Activated naive CD8-positive, alpha-beta T cell treated with anti-CD3 and anti-CD28 coated beads, Interleukin-2, amount 10 ng/mL, durations not matched to agents 7 days and 5 days (primary cell): ENCODE results near the gene LAMA5. TPM values are rescaled to one million over a fixed set of nuclear protein-coding genes. Genes with fewer than 3 reads are reported as not detected.

ENCODE experiments used
- ATAC-seq: fragments of 150-1000 bp; cut with Tn5 transposase; one replicate; pipeline ENCODE4 v1.10.0; 2021; ENCODE audit warnings: low read depth, moderate library complexity
- POLR2A ChIA-PET: fragments of 350-600 bp; sonication (Branson Sonifier 250); formaldehyde crosslinking; loops from one replicate; lab custom pipeline; 2021; ENCODE audit warnings: antibody characterized with exemption; lab: Charles Lee
- DNase-seq: peaks from one replicate; pipeline ENCODE4 v3.0.0; 2021
- H3K27ac Mint-ChIP-seq: one replicate; pipeline ENCODE4 v1.8.0; 2022; ENCODE audit warnings: mild to moderate bottlenecking, mixed read lengths
- H3K27me3 Mint-ChIP-seq: one replicate; pipeline ENCODE4 v1.8.0; 2022; ENCODE audit warnings: mild to moderate bottlenecking, moderate library complexity, mixed read lengths
- H3K36me3 Mint-ChIP-seq: one replicate; pipeline ENCODE4 v1.8.0; 2021; ENCODE audit warnings: mild to moderate bottlenecking, mixed read lengths
- H3K4me1 Mint-ChIP-seq: one replicate; pipeline ENCODE4 v1.8.0; 2021; ENCODE audit warnings: mixed read lengths
- H3K4me3 Mint-ChIP-seq: one replicate; pipeline ENCODE4 v1.8.0; 2022; ENCODE audit warnings: mild to moderate bottlenecking, moderate library complexity, mixed read lengths
- H3K9me3 Mint-ChIP-seq: one replicate; pipeline ENCODE4 v1.8.0; 2021; ENCODE audit warnings: mixed read lengths
- total RNA-seq, 2 experiments: library from RNA; stranded (reverse); gene quantifications; one replicate each; pipeline ENCODE4 v1.2.3, GENCODE V29; 2021

The LAMA5 gene
- total RNA-seq, 2 experiments from 2014 or later, result 0.54 to 0.80 TPM

DNA sequence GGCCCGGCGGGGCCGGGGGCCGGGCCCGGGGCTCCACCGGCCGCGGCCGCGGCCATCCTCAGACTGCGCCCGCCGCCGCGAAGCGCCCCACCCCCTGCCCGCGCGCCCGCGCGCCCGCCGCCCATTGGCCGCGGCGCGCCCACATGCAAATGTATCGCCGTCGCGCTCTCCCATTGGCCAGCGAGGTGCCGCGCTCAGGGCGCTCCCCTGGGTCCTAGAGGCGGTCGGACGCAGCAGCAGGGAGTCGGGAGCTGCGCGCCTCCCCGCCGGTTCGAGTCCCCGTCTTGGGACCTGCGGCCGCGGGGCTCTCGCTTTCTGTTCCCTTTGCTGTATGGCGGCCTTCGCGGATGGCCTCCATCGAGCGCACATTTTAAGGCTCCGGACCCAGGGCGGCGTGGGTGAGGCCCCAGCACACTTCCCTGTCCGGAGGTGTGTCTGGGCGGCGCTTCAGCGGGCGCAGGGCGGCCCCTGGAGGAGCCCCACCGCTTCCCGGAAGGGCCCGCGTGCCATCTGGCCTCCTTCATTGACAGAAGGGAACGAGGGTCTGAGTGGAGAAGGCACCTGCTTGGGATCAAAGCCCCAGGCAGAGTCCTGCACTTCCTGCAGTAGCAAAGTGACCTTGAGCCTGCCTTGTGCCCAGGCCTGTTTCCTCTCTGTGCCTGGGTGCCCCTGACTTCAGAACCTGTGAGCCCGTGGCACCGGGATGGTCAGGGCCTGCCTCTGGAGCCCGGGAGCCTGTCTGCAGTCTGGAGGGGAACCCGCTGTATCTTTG is 40.3 kb upstream of the LAMA5 start, which contains the start of gene CABLES2:
TSS of gene CABLES2 (minus strand) at position 65 of the 772 bp plus-strand sequence. CDS start at position 56, 9 bp downstream.
- Mint-ChIP-seq H3K36me3 (no peaks in the 10 kb centered on the region), H3K4me3 (peak within 1 kb of the TSS; percentile 86), H3K27me3 (peaks cover 3% of the 10 kb centered on the region), H3K9me3 (no peaks in the 10 kb centered on the region), H3K4me1 (peaks cover 11% of the 10 kb centered on the region), H3K27ac (peak within 1 kb of the TSS; percentile 90)
- POLR2A ChIA-PET, result interaction anchor here (0.5 to 0.9 kb wide), 4 partner anchors 21 to 395 kb away, joined by 3 to 7 read pairs (median 3); partner anchors contain the start of gene RPS21
- ATAC-seq (peak; percentile 93), DNase-seq (peak; percentile 96)

DNA sequence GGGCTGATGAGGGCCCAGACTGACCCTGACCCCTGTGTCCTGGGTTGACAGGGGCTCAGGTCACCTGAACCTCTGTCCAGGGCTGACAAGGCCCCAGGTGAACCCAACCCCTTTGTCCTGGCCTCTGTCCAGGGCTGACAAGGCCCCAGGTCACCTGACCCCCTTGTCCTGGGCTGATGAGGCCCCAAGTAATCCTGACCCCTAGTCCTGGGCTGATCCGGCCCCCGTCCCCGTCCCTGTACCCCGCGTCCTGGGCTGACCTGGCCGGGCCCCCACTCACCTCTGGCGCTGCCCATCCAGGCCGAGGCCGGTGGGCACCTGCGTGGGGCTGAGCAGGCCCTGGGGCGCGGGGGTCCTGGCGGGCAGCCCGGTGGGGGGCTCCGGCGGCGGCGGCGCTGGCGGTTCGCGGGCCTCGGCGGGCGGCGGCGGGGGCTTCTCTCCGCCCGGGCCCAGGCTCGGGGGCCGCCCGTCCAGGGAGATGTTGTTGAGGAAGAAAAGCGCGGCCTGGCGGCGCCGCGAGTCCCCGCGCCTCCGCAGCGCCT is 39.6 kb upstream of the LAMA5 start:
- Mint-ChIP-seq H3K4me1 (peaks cover 11% of the 10 kb centered on the region), H3K4me3 (peak overlapping the region; percentile 83), H3K9me3 (no peaks in the 10 kb centered on the region), H3K36me3 (no peaks in the 10 kb centered on the region), H3K27me3 (peaks cover 3% of the 10 kb centered on the region), H3K27ac (no peak overlapping the region)
- no peak for ATAC-seq
- POLR2A ChIA-PET, result interaction anchor here (0.5 kb wide), 1 partner anchor 396 kb away, joined by 3 read pairs; no protein-coding TSS in a partner anchor
- DNase-seq, result no peak

DNA sequence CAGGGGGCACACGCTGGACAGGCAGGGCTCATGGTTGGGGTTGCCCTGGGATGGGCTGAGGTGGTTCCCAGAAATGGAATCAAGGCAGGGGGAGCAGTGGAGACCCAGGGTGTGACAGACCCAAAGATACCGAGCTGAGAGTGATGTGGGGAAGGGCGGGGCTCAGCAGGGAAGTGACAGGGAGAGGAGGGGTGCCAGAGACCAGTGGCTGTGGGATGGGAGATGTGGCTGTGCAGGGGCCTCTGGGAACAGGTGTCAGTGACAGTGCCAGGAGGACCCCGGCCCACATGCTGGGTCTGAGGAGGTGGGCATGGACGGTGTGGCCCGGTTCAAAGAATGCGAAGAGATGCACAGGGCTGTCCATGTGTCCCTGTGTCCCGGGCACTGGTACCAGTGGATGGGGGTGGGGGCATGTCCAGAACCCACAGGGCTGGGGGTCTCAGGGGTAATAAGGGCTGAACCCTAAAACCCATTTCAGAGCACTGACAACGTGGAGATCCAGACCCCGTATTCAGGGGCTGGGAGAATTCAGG is 38.9 kb upstream of the LAMA5 start:
- H3K36me3 Mint-ChIP-seq, result no peaks in the 10 kb centered on the region
- H3K27ac Mint-ChIP-seq, result peak overlapping the region; percentile 77
- H3K4me1 Mint-ChIP-seq, result peaks cover 11% of the 10 kb centered on the region
- no peaks in the 10 kb centered on the region for H3K9me3 Mint-ChIP-seq
- peaks cover 3% of the 10 kb centered on the region for H3K27me3 Mint-ChIP-seq
- H3K4me3 Mint-ChIP-seq, result peak overlapping the region; percentile 83
- ATAC-seq (no peak), DNase-seq (no peak)
- POLR2A ChIA-PET, result interaction anchor here (0.6 kb wide), 1 partner anchor 19 kb away, joined by 3 read pairs; the partner anchor contains the start of gene RPS21

DNA sequence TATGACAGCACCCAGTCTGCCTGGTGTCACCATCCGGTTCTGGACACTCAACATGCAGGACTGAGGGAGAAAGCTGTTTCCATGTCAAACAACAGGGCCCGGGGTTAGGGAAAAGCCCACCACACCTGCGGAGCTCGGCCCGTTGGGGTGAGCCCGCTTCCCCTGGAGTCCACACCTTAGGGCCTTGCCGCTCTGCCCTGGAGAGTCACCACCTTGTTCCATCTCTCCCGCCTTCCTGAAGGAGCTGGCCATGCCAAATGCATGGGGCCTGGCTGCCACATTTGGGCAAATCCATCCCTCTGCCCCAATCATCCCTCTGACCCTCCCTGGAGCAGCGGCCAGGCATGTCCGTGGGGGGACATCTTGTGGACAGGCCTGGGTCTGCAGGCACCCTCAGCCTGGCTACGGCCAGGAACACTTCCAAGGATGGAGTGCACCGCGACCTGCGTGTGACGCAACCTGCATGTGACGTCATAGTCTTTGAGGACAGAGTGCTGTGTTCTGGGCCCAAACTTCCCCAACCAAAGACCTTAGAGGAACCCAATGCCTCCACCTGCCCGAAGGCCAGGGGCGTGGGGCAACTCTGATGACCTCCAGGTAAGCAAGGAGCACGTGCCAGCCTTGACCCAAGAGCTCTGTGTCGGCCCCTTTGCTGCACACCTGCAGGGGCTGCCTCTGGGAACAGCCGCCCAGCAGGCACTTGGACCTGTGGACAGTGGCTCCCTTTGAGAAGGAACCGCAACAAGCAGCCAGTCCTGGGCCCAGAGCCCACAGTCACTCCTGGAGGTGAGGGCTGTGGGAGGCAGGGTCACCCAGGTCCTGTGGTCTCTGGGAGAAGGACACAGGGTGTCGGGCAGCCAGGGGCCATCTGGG is 38.2 kb upstream of the LAMA5 start:
- POLR2A ChIA-PET, result no interaction called here
- H3K27ac Mint-ChIP-seq, result peak overlapping the region; percentile 77
- peaks cover 3% of the 10 kb centered on the region for H3K27me3 Mint-ChIP-seq
- H3K4me3 Mint-ChIP-seq, result peak overlapping the region; percentile 83
- H3K36me3 Mint-ChIP-seq, result no peaks in the 10 kb centered on the region
- no peak for ATAC-seq
- DNase-seq, result no peak
- peaks cover 11% of the 10 kb centered on the region for H3K4me1 Mint-ChIP-seq
- no peaks in the 10 kb centered on the region for H3K9me3 Mint-ChIP-seq

DNA sequence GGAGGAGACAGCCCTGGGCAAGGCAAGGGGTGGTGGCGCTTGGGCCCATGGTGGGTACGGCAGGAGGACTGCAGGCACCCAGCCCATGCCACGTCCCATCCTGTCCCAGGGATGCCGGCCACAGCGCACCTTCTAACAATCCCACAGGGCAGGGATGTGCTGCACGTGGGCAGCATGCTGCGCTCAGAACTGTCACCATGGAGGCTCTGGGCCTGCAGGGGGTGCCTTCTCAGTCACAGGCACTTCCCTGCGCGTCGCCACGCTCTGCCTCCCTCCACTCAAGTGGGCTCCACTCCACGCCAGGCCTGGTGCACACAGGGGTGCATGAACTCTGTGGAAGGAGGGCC is 37.6 kb upstream of the LAMA5 start:
- Mint-ChIP-seq H3K36me3 (no peaks in the 10 kb centered on the region), H3K27me3 (peaks cover 3% of the 10 kb centered on the region), H3K27ac (no peak overlapping the region), H3K9me3 (no peaks in the 10 kb centered on the region), H3K4me1 (peaks cover 11% of the 10 kb centered on the region), H3K4me3 (no peak overlapping the region)
- ATAC-seq (no peak), DNase-seq (no peak)
- POLR2A ChIA-PET, result no interaction called here

DNA sequence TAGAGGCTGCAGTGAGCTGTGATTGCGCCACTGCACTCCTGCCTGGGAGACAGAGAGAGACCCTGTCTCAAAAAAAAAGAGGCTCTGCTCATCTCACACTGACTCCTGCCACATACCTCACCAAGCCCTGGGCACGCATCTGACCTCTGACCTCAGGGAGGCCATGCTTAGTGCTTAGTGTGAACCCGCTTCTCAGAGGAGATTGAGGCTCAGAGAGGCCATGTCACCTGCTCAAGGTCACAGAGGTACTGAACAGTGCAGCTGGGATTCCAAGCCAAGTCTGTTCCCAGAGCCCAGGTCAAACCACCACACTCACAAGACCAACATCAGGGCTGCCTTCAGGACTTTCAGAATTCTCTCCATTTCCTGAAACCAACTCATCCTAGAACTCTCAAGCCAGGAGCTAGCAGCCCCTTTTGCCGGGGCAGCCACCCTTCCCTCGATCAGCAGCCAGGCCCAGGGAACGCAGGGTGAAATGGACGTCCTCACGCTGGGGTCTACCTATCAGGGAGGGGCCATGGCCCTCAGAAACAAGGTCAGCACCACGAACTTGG is 37.1 kb upstream of the LAMA5 start:
- Mint-ChIP-seq H3K27me3 (peaks cover 1% of the 10 kb centered on the region), H3K4me3 (no peak overlapping the region), H3K4me1 (peaks cover 11% of the 10 kb centered on the region), H3K9me3 (no peaks in the 10 kb centered on the region), H3K36me3 (no peaks in the 10 kb centered on the region), H3K27ac (no peak overlapping the region)
- POLR2A ChIA-PET, result no interaction called here
- DNase-seq (no peak), ATAC-seq (no peak)

DNA sequence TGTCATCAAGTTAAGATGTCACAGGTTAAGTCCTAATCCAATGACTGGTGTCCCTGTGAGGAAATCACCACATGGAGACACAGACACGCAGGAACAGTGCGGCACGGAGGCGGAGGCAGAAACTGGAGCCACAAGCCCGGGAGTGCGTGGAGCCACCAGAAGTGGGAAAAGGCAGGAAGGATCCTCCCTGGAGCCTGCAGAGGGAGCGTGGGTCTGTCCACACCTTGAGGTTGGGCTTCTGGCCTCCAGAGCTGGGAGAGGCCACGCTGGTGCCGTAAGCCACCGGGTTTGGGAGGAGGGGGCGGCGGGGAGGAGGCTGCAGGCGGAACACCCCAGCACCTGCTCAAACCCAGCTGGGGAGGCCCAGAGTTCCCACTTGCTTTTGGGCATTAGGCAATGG is 36.2 kb upstream of the LAMA5 start:
- no peaks in the 10 kb centered on the region for H3K9me3 Mint-ChIP-seq
- peaks cover 11% of the 10 kb centered on the region for H3K4me1 Mint-ChIP-seq
- no peak overlapping the region for H3K27ac Mint-ChIP-seq
- H3K4me3 Mint-ChIP-seq, result no peak overlapping the region
- no peak for ATAC-seq
- no peak for DNase-seq
- POLR2A ChIA-PET, result no interaction called here
- no peaks in the 10 kb centered on the region for H3K27me3 Mint-ChIP-seq
- H3K36me3 Mint-ChIP-seq, result no peaks in the 10 kb centered on the region

DNA sequence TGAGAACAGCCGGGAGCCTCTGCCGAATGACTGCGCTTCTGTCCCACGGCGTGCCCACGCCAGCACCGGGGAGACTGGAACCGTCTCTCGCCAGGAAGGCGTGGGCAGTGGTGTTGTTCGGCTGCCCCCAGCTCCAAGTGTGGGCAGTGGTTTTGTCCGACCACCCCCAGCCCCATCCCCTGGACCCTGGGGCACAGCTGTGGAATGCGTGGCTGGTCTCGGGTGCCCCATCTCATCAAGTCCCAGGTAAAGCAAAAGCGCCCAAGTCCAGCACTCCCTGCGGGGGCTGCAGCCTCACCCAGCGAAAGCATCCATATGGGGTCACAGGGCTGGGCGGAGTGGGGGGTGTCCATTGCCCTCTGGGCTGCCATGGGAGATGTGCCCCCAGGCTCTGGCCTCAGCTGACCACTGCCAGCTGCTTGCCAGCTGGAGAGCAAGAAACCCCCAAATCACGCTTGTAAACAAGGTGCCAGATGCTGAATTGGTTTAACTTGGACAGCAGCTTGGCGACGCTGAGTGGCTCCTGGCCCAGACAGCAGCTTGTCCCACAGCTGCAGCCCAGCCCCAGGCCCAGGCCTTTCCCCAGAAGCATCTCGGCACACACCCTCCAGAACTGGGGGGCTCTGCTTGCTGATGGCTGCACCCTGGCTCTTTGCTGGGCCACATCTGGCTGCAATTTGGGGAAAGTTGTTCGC is 35.5 kb upstream of the LAMA5 start:
- H3K36me3 Mint-ChIP-seq, result peaks cover 7% of the 10 kb centered on the region
- H3K4me3 Mint-ChIP-seq, result no peak overlapping the region
- peaks cover 11% of the 10 kb centered on the region for H3K4me1 Mint-ChIP-seq
- no peak overlapping the region for H3K27ac Mint-ChIP-seq
- POLR2A ChIA-PET, result interaction anchor here (0.6 to 0.8 kb wide), 2 partner anchors 16 to 412 kb away, joined by 3 read pairs; partner anchors contain the start of gene RPS21
- H3K27me3 Mint-ChIP-seq, result no peaks in the 10 kb centered on the region
- DNase-seq, result no peak
- no peak for ATAC-seq
- H3K9me3 Mint-ChIP-seq, result peaks cover 6% of the 10 kb centered on the region

DNA sequence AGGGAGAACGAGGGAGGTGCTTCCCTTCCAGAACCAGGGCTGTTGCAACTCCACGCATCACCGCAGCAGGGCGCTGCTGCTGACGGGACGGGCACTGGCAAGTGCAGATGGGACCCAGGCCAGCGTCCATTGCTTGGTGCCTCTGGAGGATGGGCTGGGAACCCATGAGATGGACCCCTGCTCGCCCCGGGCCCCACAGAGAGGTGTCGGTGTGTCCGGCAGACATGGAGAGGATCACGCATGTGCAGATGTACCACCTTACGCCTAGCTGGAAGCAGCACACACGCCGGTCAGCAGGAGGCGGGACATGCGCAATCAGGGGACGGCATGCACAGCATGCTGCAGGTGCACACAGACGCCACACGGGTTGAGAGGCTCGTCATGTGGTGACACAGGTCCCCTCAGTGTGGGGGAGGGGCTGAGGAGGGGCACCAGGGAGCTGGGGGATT is 34.2 kb upstream of the LAMA5 start:
- DNase-seq (no peak), ATAC-seq (no peak)
- POLR2A ChIA-PET, result no interaction called here
- Mint-ChIP-seq H3K36me3 (peaks cover 8% of the 10 kb centered on the region), H3K4me1 (peaks cover 11% of the 10 kb centered on the region), H3K4me3 (no peak overlapping the region), H3K27ac (no peak overlapping the region), H3K9me3 (peaks cover 6% of the 10 kb centered on the region), H3K27me3 (no peaks in the 10 kb centered on the region)

DNA sequence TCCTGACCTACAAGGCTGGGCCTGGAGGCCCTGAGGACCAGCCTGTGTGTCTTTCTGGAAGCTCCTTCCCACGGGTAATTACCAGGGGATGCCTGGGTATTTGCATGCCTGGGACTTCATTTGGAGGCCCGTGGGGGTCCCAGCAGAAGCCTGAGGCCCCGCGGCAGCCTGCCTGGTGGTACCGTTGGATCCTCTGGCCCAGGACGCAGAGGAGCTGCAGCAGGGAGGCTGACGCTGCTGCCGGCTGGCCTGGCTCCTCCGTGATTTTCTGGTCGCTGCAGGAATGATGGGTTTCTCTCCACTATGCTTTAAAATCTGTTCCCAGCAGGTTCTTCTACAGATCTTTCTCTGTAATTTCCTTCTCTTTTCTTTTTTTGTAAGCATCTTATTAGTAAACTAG is 33.4 kb upstream of the LAMA5 start:
- DNase-seq, result no peak
- Mint-ChIP-seq H3K4me1 (peaks cover 6% of the 10 kb centered on the region), H3K36me3 (peaks cover 8% of the 10 kb centered on the region), H3K9me3 (peaks cover 6% of the 10 kb centered on the region), H3K27me3 (no peaks in the 10 kb centered on the region), H3K27ac (no peak overlapping the region), H3K4me3 (no peak overlapping the region)
- POLR2A ChIA-PET, result no interaction called here
- no peak for ATAC-seq

DNA sequence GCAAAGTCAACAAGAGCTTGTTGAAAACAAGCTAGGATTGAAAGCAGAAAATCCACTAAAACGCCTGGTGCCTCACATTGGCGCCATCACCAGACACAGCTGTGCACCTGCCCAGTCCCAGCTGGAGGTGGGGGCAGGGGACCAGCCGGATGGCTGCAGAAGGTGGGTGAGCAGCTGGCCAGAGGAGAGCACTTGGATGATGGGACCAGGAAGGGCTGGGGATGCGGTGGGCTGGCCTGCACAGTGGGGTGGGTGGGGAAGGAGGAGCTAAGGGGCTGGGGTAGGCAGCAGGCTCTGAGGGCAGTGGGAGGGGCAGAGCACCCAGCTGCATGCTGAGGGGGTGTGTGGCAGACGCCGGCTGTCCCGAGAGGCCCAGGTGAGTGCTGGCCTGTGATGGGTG is 32.9 kb upstream of the LAMA5 start:
- peaks cover 6% of the 10 kb centered on the region for H3K9me3 Mint-ChIP-seq

DNA sequence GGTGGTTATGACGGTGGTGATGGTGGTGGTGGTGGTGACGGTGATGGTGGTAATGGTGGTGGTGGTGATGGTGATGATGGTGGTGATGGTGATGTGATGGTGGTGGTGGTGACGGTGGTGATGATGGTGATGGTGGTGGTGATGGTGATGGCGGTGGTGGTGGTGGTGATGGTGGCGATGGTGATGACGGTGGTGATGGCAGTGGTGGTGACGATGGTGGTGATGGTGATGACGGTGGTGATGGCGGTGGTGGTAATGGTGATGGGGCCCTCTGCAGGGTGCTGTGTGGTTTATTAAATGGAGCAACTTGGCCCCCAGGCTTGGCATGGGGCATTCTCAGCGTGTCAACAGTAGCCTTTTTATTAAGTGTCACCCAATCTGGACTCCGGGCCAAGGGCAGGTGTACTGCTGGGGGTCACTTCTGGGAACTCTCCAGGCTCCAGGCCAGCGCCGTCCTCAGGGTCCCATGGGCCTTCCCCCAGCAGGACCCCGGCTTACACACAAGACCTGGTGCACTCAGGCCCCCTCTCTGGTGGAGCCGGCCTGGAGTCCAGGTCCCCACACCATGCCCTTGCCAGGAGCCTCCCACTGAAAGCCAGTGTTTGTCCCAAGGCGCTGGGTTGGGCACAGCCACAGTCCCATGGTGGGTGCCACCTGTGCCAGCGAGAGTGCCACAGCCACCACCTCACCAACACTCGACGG is 31.2 kb upstream of the LAMA5 start:
- DNase-seq (no peak), ATAC-seq (no peak)
- H3K27me3 Mint-ChIP-seq, result no peaks in the 10 kb centered on the region
- peaks cover 8% of the 10 kb centered on the region for H3K36me3 Mint-ChIP-seq
- POLR2A ChIA-PET, result no interaction called here
- H3K4me1 Mint-ChIP-seq, result no peaks in the 10 kb centered on the region
- no peak overlapping the region for H3K4me3 Mint-ChIP-seq
- H3K9me3 Mint-ChIP-seq, result peaks cover 6% of the 10 kb centered on the region
- peak overlapping the region; percentile 34 for H3K27ac Mint-ChIP-seq

More for the DNA sequence above, 32.9 kb upstream of the LAMA5 start:
- H3K4me1 Mint-ChIP-seq, result peaks cover 2% of the 10 kb centered on the region
- H3K27me3 Mint-ChIP-seq, result no peaks in the 10 kb centered on the region
- no peak overlapping the region for H3K4me3 Mint-ChIP-seq
- no peak overlapping the region for H3K27ac Mint-ChIP-seq
- H3K36me3 Mint-ChIP-seq, result peaks cover 8% of the 10 kb centered on the region
- POLR2A ChIA-PET, result interaction anchor here (1.1 kb wide), 1 partner anchor 13 kb away, joined by 6 read pairs; the partner anchor contains the start of gene RPS21
- no peak for ATAC-seq
- DNase-seq, result no peak
